Non-pigmented ciliary epithelial cell (primary cell): ENCODE measurements around the gene TARS3.

ENCODE experiments used
- DNase-seq: peaks from one replicate; pipeline ENCODE4 v3.0.0-alpha.2; 2010; ENCODE audit warnings: low read depth

TARS3 gene

GRCh38 chr15:101604124-101604874, 120.0 kb downstream of the TARS3 start:
- no peak for DNase-seq
